GM10266 (cell line): ENCODE results near the gene SEC22A.

Experiments
- DNase-seq: peaks from one replicate; pipeline ENCODE4 v3.0.0; 2012; ENCODE audit errors: extremely low spot score
- CTCF ChIP-seq: IDR thresholded peaks from 2 replicates; pipeline ENCODE4 v1.5.1; 2012; ENCODE audit warnings: mild to moderate bottlenecking, low read depth; ENCODE audit not compliant: control insufficient read depth, insufficient read depth; ENCODE audit errors: missing control alignments

The SEC22A gene

GRCh38 chr3:123263941-123264340 lies 62.2 kb downstream of the SEC22A start:
- no peak for DNase-seq
- TF ChIP-seq CTCF: no peak

- TF ChIP-seq CTCF: no peak
- no peak for DNase-seq
Measured at GRCh38 chr3:123267821-123268220, 66.1 kb downstream of the SEC22A start.

- no peak for DNase-seq
- TF ChIP-seq CTCF: no peak
Measured at GRCh38 chr3:123270818-123271217, 69.1 kb downstream of the SEC22A start.

- TF ChIP-seq CTCF: no peak
- no peak for DNase-seq
Measured at GRCh38 chr3:123271466-123272159, 69.9 kb downstream of the SEC22A start.

- TF ChIP-seq CTCF: no peak
- DNase-seq: no peak
Measured at GRCh38 chr3:123272547-123272946, 70.8 kb downstream of the SEC22A start.

GRCh38 chr3:123275691-123276090 lies 73.9 kb downstream of the SEC22A start:
- no peak for DNase-seq
- TF ChIP-seq CTCF: no peak

- no peak for DNase-seq
- TF ChIP-seq CTCF: no peak
Measured at GRCh38 chr3:123276346-123277006, 74.7 kb downstream of the SEC22A start.
